ENCODE measurements around the gene ANKRD12. TPM values are rescaled to one million over a fixed set of nuclear protein-coding genes. Genes with fewer than 3 reads are reported as not detected.
A peak's percentile ranks its signal among the peaks of the same experiment; 100 is the strongest.

ANKRD12 gene
- total RNA-seq, 6 donors from 2014 or later, result 32.8 to 80.7 (median 65.6) TPM

DNA sequence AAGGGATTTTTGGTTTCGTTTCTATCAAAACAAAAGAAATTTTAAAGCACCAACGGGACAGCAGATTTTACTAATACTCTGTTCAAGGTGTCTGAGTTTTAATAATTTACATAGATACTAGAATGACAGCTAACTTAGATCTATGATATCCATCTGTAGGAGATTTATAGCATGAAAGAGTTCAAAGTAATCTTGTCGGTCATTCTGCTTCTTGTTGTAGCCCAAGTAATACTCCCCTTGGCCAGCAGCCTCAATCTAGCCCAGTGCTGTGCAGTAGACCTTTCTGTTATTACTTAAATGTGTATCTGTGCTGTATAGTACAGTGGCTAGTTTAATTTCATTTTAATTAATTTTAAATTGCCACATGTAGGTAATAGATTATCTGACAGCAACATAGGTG lies 44.7 kb downstream of the ANKRD12 start:
- WGBS, 2 donors, result 89 to 93% methylated on average over 3 of the region's 3 CpGs
- no peak overlapping the region for H3K27ac ChIP-seq
- no peaks in the 10 kb centered on the region for H3K27me3 ChIP-seq
- TF ChIP-seq CTCF (IDR thresholded peaks at IDR 0.05), result no peak
- H3K4me1 ChIP-seq, result peaks cover 15 to 31% (median 27%) of the 10 kb centered on the region in 4 donors
- ATAC-seq (ENCODE audit: low FRiP score in 2 of 2) (no peak), DNase-seq (no peak)
- peaks cover 0 to 21% (median 0%) of the 10 kb centered on the region in 4 donors for H3K36me3 ChIP-seq
- H3K9me3 ChIP-seq, result no peaks in the 10 kb centered on the region
- H3K4me3 ChIP-seq, result no peak overlapping the region

DNA sequence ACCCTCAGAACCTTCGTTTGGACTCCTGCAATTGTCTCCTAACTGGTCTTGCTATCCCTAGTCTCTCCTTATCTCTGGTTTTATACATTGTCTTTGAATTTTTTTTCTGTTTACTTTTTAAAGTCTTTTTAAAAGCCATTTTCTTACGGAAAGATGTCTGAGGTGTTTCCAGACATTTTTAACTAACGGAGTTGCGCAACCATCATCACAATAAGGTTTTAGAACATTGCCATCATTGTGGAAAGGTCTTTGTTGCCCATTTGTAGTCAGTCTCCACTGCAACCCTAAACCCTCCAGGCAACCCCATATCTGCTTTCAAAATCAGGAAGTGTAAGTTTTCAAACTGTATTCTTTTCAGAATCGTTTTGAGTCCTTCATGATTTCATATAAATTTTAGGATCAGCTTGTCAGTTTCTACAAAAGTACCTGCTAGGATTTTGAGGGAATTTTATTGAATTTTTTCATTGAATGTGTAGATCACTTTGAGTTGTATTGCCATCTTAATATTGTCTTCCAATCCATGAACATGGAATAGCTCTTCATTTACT lies 46.3 kb downstream of the ANKRD12 start:
- Histone ChIP-seq H3K27me3 (no peaks in the 10 kb centered on the region), H3K4me3 (no peak overlapping the region), H3K36me3 (peaks cover 0 to 32% (median 0%) of the 10 kb centered on the region in 4 donors), H3K27ac (no peak overlapping the region), H3K4me1 (peaks cover 10 to 19% (median 13%) of the 10 kb centered on the region in 4 donors), H3K9me3 (no peaks in the 10 kb centered on the region)
- TF ChIP-seq POLR2AphosphoS5 (IDR thresholded peaks at IDR 0.05) (no peak), EP300 (IDR thresholded peaks at IDR 0.05) (no peak), CTCF (IDR thresholded peaks at IDR 0.05) (no peak), POLR2A (IDR thresholded peaks at IDR 0.05) (no peak)
- no peak for DNase-seq
- WGBS, 2 donors, result 64 to 82% methylated on average over 5 of the region's 5 CpGs
- ATAC-seq (ENCODE audit: low FRiP score in 2 of 2), result no peak

GRCh38 chr18:9184998-9185613 lies 48.5 kb downstream of the ANKRD12 start:
- no peak for TF ChIP-seq POLR2AphosphoS5 (IDR thresholded peaks at IDR 0.05)
- TF ChIP-seq EP300 (IDR thresholded peaks at IDR 0.05), result no peak
- TF ChIP-seq CTCF (IDR thresholded peaks at IDR 0.05), result no peak
- H3K4me3 ChIP-seq, result peak overlapping the region in 2 of 4 donors; percentile 7 to 23
- H3K9me3 ChIP-seq, result no peaks in the 10 kb centered on the region
- H3K27ac ChIP-seq, result peak overlapping the region in 3 of 4 donors; percentile 10 to 69 (median 64)
- no peaks in the 10 kb centered on the region for H3K27me3 ChIP-seq
- ATAC-seq (ENCODE audit: low FRiP score in 2 of 2) (no peak), DNase-seq (no peak)
- 38 to 43% methylated on average over 4 of the region's 4 CpGs for WGBS, 2 donors
- peaks cover 9 to 31% (median 25%) of the 10 kb centered on the region in 4 donors for H3K4me1 ChIP-seq
- peaks cover 0 to 43% (median 0%) of the 10 kb centered on the region in 4 donors for H3K36me3 ChIP-seq

- H3K4me3 ChIP-seq, result no peak overlapping the region
- H3K9me3 ChIP-seq, result no peaks in the 10 kb centered on the region
- H3K27me3 ChIP-seq, result no peaks in the 10 kb centered on the region
- WGBS, 2 donors, result 82 to 87% methylated on average over 3 of the region's 3 CpGs
- H3K4me1 ChIP-seq, result peaks cover 9 to 29% (median 24%) of the 10 kb centered on the region in 4 donors
- no peak for TF ChIP-seq POLR2A (IDR thresholded peaks at IDR 0.05)
- no peak for TF ChIP-seq POLR2AphosphoS5 (IDR thresholded peaks at IDR 0.05)
- TF ChIP-seq CTCF (IDR thresholded peaks at IDR 0.05), result no peak
- TF ChIP-seq EP300 (IDR thresholded peaks at IDR 0.05), result no peak
- ATAC-seq (ENCODE audit: low FRiP score in 2 of 2) (no peak), DNase-seq (no peak)
- no peak overlapping the region for H3K27ac ChIP-seq
- H3K36me3 ChIP-seq, result peaks cover 0 to 38% (median 0%) of the 10 kb centered on the region in 4 donors
These were observed 52.0 kb downstream of the ANKRD12 start for GRCh38 chr18:9188359-9189231.

Measured in upper lobe of left lung (tissue), 6 donors.